ENCODE data around the gene TMEM129. TPM values are rescaled to one million over a fixed set of nuclear protein-coding genes. Genes with fewer than 3 reads are reported as not detected.

TMEM129 gene
- polyA plus RNA-seq, 1 experiment = 33.8 TPM

GRCh38 chr4:1768367-1769034 is 47.4 kb upstream of the TMEM129 start:
- H3K4me3 ChIP-seq (ENCODE audit: low read depth, low read length) = no peak overlapping the region
- no peak for TF ChIP-seq CTCF (IDR thresholded peaks at IDR 0.05; ENCODE audit: insufficient read depth, low read depth, low read length)
- no peaks in the 10 kb centered on the region for H3K36me3 ChIP-seq (ENCODE audit: control insufficient read depth, insufficient read depth, low read length)
- DNase-seq (ENCODE audit: low read depth) = no peak
- ChIA-PET POLR2A (no interaction called here), CTCF (interaction anchor here (0.9 to 2.4 kb wide), 5 partner anchors 9 to 141 kb away, joined by 3 to 8 read pairs (median 4); no protein-coding TSS in a partner anchor)
- no peaks in the 10 kb centered on the region; the same call in 1 of the 2 replicates for H3K27me3 ChIP-seq (ENCODE audit: control insufficient read depth, insufficient read depth, low read length)

GRCh38 chr4:1767770-1768366 is 46.7 kb upstream of the TMEM129 start:
- POLR2A ChIA-PET = no interaction called here
- peak overlapping the region; percentile 33 for H3K4me3 ChIP-seq (ENCODE audit: low read depth, low read length)
- no peaks in the 10 kb centered on the region for H3K36me3 ChIP-seq (ENCODE audit: control insufficient read depth, insufficient read depth, low read length)
- H3K27me3 ChIP-seq (ENCODE audit: control insufficient read depth, insufficient read depth, low read length) = no peaks in the 10 kb centered on the region; the same call in 1 of the 2 replicates
- CTCF ChIA-PET = interaction anchor here (0.9 to 2.4 kb wide), 6 partner anchors 10 to 142 kb away, joined by 3 to 8 read pairs (median 4); no protein-coding TSS in a partner anchor
- DNase-seq (ENCODE audit: low read depth) = no peak
- peak; percentile 56 for TF ChIP-seq CTCF (IDR thresholded peaks at IDR 0.05; ENCODE audit: insufficient read depth, low read depth, low read length)

GRCh38 chr4:1767061-1767769 is 46.1 kb upstream of the TMEM129 start:
- Histone ChIP-seq H3K36me3 (ENCODE audit: control insufficient read depth, insufficient read depth, low read length) (no peaks in the 10 kb centered on the region), H3K27me3 (ENCODE audit: control insufficient read depth, insufficient read depth, low read length) (no peaks in the 10 kb centered on the region; the same call in 1 of the 2 replicates), H3K4me3 (ENCODE audit: low read depth, low read length) (peak overlapping the region; percentile 33)
- no peak for DNase-seq (ENCODE audit: low read depth)
- CTCF ChIA-PET = interaction anchor here (0.9 to 2.4 kb wide), 6 partner anchors 9 to 142 kb away, joined by 3 to 8 read pairs (median 4); no protein-coding TSS in a partner anchor
- POLR2A ChIA-PET = no interaction called here
- no peak for TF ChIP-seq CTCF (IDR thresholded peaks at IDR 0.05; ENCODE audit: insufficient read depth, low read depth, low read length)

- Histone ChIP-seq H3K4me3 (ENCODE audit: low read depth, low read length) (no peak overlapping the region), H3K27me3 (ENCODE audit: control insufficient read depth, insufficient read depth, low read length) (no peaks in the 10 kb centered on the region; the same call in 1 of the 2 replicates), H3K36me3 (ENCODE audit: control insufficient read depth, insufficient read depth, low read length) (no peaks in the 10 kb centered on the region)
- POLR2A ChIA-PET = no interaction called here
- no peak for TF ChIP-seq CTCF (IDR thresholded peaks at IDR 0.05; ENCODE audit: insufficient read depth, low read depth, low read length)
- no peak for DNase-seq (ENCODE audit: low read depth)
- CTCF ChIA-PET = interaction anchor here (2.4 kb wide), 1 partner anchor 11 kb away, joined by 8 read pairs; no protein-coding TSS in a partner anchor
Measured at GRCh38 chr4:1766106-1767060, 45.3 kb upstream of the TMEM129 start.
